H7 (cell line): ENCODE results near the gene METAP1. TPM values are rescaled to one million over a fixed set of nuclear protein-coding genes. Genes with fewer than 3 reads are reported as not detected.
"Not testable (repeated sequence)": the region's sequence is repeated elsewhere in the genome, so short reads cannot be mapped to it uniquely, and the experiment has no call there.

Experiments
- DNase-seq: peaks from one replicate; pipeline ENCODE4 v3.0.0; 2012
- H3K27me3 ChIP-seq: 2 replicates; pipeline ENCODE4 v1.6.0; 2011; ENCODE audit warnings: mild to moderate bottlenecking, low read length; ENCODE audit not compliant: control insufficient read depth, insufficient read depth
- H3K36me3 ChIP-seq: replicated peaks from 2 replicates; pipeline ENCODE4 v1.5.1; 2011; ENCODE audit warnings: low read length; ENCODE audit not compliant: control insufficient read depth, insufficient read depth
- H3K4me3 ChIP-seq: 2 replicates; pipeline ENCODE4 v1.5.1; 2011; ENCODE audit warnings: low read depth, mild to moderate bottlenecking, control low read depth, low read length, moderate library complexity; ENCODE audit not compliant: insufficient read depth
- total RNA-seq: library from RNA; depleted of rRNA; stranded (reverse); fragments of >200 nt; shearing (Covaris generic); gene quantifications from 2 replicates; pipeline ENCODE4 v1.2.3, GENCODE V29; 2014

Gene METAP1
- total RNA-seq, 1 experiment from 2014 or later: 94.4 TPM

GRCh38 chr4:99022566-99022965 lies 27.0 kb downstream of the METAP1 start:
- Histone ChIP-seq H3K27me3 (no peaks in the 10 kb centered on the region), H3K4me3 (peak overlapping the region; percentile 24; the same call in 1 of the 2 replicates), H3K36me3 (no peaks in the 10 kb centered on the region)
- no peak for DNase-seq

- not testable (repeated sequence) for H3K27me3 ChIP-seq, DNase-seq, H3K4me3 ChIP-seq, H3K36me3 ChIP-seq
These were observed 28.3 kb downstream of the METAP1 start for GRCh38 chr4:99023800-99024251.

DNA sequence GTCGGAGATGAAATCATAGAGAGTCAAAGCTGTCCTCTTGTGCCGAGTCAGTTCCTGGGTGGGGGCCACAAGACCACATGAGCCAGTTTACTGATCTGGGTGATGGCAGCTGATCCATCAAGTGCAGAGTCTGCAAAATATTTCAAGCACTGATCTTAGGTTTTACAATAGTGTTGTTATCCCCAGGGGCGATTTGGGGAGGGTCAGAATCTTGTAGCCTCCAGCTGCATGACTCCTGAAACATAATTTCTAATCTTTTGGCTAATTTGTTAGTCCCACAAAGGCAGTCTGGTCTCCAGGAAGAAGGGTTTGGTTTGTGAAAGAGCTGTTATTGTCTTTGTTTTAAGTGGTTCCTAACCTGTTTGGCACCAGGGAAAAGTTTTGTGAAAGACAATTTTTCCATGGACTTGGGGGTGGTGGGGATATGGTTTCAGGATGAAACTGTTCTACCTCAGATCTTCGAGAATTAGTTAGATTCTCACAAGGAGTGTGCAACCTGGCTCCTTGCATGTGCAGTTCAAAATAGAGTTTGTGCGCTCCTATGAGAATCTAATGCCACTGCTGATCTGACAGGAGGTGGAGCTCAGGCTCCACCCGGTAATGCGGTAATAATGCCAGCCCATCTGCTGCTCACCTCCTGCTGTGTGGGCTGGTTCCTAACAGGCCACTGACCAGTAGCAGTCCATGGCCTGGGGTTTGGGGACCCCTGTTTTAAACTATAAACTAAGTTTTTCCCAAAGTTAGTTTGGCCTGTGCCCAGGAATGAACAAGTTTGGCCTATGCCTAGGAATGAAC lies 29.2 kb downstream of the METAP1 start:
- Histone ChIP-seq H3K4me3 (no peak overlapping the region), H3K27me3 (no peaks in the 10 kb centered on the region), H3K36me3 (no peaks in the 10 kb centered on the region)
- no peak for DNase-seq

DNA sequence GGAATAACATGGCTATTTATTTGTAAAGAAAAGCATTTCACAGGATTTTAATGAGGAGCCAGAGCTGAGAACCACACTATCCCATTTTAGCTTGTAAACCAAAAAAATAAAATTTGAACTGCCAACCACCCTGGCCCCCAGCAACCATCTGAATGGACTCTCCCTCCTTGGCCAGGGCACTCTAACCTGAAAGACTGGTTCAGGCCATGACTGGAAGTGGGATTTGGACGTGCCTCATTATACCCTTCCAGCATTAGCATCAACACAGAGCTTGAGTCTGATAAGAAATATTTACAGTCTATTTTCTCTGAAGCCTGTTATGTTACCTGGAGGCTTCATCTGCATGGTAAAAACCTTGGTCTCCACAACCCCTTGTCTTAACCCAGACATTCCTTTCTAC lies 30.0 kb downstream of the METAP1 start:
- no peaks in the 10 kb centered on the region for H3K27me3 ChIP-seq
- no peak overlapping the region for H3K4me3 ChIP-seq
- no peaks in the 10 kb centered on the region for H3K36me3 ChIP-seq
- no peak for DNase-seq

DNA sequence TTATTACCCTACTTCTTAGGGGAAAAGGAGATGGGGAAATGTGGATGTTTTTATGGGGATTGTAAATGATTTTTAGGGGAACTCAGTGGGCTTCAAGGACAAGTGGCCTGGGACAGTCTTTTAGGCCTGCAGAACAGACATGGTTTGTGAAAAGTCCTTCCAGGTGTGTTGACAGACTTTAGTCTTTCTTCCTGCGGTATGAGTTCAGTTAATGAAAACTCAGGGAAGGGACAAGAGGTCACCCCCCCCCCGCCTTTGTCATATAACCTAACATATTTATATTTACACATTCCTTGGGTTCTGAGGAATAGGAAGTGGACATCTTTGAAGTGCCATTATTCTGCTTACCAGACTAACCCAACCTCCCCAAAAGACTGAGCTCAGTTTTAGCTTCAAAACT lies 31.8 kb downstream of the METAP1 start:
- Histone ChIP-seq H3K36me3 (no peaks in the 10 kb centered on the region), H3K27me3 (no peaks in the 10 kb centered on the region), H3K4me3 (no peak overlapping the region)
- no peak for DNase-seq

DNA sequence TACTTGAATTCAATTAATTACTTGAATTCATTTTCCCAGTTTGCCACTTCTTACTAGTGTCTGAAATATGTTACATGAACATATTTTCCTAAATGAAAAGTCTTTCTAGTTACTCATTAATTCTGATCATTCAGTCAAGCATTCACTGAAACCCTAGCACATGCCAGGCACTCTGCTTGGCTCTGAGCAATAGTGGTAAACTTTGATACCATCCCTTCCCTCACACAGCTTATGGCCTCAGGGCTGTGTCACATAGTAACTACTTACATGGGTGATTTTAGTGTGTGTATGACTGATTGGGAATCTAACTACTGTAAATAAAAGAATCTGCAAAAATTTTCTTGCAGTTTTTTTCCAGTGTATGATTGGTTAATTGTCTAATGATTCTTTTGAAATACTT lies 32.7 kb downstream of the METAP1 start:
- no peaks in the 10 kb centered on the region for H3K36me3 ChIP-seq
- no peak for DNase-seq
- H3K4me3 ChIP-seq: no peak overlapping the region
- no peaks in the 10 kb centered on the region for H3K27me3 ChIP-seq

DNA sequence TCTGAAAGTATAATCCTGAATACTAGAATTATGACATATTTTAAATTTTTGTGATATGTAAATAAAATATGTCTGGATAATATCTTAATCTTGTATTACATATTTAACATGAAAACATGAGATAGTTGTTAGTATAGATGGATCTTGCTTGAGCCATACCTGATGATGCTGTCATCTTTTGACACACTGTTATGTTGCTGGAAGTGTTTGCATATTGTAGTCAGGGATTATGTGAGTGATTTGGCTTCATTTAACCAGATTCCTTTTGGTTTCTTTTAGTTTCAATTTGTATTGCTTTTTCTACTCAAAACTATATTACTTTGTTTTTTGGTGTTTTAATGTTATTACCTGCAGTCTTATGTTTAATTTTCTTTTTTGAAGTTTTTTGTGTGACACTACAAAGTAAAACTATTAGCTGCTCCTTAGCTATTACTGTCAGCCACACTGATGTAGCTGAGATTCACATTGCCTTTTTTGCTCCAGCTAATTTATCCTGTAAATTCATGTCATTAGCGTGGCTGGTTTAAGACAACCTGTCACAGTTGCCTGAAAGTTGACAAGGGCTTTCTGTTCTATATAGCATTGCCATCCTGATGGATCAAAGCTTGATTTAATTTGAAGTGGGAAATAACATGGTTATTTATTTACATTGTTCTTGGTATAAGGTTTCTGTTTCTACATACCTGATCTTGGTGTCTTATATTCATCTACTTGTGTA lies 33.7 kb downstream of the METAP1 start:
- Histone ChIP-seq H3K36me3 (no peaks in the 10 kb centered on the region), H3K4me3 (no peak overlapping the region), H3K27me3 (no peaks in the 10 kb centered on the region)
- no peak for DNase-seq

GRCh38 chr4:99029852-99030251 lies 34.3 kb downstream of the METAP1 start:
- Histone ChIP-seq H3K27me3 (no peaks in the 10 kb centered on the region), H3K36me3 (no peaks in the 10 kb centered on the region), H3K4me3 (no peak overlapping the region)
- DNase-seq: no peak

- Histone ChIP-seq H3K27me3 (no peaks in the 10 kb centered on the region), H3K36me3 (no peaks in the 10 kb centered on the region; the same call in 1 of the 2 replicates), H3K4me3 (no peak overlapping the region)
- DNase-seq: no peak
These were observed 38.4 kb downstream of the METAP1 start for GRCh38 chr4:99033956-99034355.

- no peaks in the 10 kb centered on the region; the same call in 1 of the 2 replicates for H3K36me3 ChIP-seq
These were observed 42.7 kb downstream of the METAP1 start for GRCh38 chr4:99038213-99038612.

DNA sequence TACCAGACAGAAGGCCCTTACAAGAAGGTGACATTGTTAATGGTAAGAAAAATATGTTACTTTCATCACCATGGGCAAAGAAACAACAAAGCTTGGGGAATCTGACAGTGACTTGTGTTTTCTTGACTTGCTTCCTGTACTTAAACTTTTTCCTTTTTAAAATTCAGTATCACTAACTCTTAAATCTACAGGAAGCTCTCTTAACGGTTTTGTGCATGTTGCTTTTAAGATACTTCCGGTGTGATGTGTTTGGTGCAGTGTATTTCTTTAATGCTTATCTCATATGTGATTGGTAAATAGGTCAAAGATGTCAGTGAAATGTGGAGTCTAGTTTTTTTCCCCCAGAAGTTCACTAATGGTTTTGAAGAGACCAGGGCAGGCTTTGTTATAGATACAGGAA lies 47.8 kb downstream of the METAP1 start:
- DNase-seq: no peak
- Histone ChIP-seq H3K36me3 (peaks cover 2% of the 10 kb centered on the region), H3K4me3 (no peak overlapping the region), H3K27me3 (no peaks in the 10 kb centered on the region)

More at GRCh38 chr4:99038213-99038612, 42.7 kb downstream of the METAP1 start:
- H3K27me3 ChIP-seq: no peaks in the 10 kb centered on the region
- DNase-seq: no peak
- H3K4me3 ChIP-seq: no peak overlapping the region

GRCh38 chr4:99047710-99048109 lies 52.2 kb downstream of the METAP1 start:
- no peaks in the 10 kb centered on the region for H3K27me3 ChIP-seq
- H3K36me3 ChIP-seq: peaks cover 16% of the 10 kb centered on the region
- no peak overlapping the region for H3K4me3 ChIP-seq
- no peak for DNase-seq

GRCh38 chr4:99052902-99053301 lies 57.4 kb downstream of the METAP1 start:
- Histone ChIP-seq H3K4me3 (no peak overlapping the region), H3K36me3 (peaks cover 18% of the 10 kb centered on the region), H3K27me3 (no peaks in the 10 kb centered on the region)
- no peak for DNase-seq

DNA sequence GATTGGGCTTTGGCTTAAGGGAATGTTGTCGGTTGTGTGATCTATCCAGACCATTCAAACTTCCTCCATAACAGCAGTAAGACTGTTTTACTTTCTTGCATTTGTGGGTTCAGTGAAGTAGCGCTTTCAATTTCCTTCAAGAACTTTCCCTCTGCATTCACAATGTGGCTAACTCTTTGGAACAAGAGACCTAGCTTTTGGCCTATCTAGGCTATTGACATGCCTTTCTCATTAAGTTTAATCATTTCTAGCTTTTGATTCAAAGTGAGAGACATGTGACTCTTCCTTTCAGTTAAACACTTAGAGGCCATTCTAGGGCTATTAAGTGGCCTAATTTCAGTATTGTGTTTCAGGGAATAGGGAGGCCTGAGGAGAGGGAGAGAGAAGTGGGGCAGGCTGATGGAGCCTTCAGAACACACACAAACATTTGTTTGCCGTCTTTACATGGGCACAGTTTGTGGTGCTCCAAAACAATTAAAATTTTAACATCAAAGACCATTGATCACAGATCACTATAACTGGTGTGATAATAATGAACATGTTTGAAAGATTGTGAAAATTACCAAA lies 59.0 kb downstream of the METAP1 start:
- H3K36me3 ChIP-seq: peaks cover 12% of the 10 kb centered on the region
- no peaks in the 10 kb centered on the region for H3K27me3 ChIP-seq

DNA sequence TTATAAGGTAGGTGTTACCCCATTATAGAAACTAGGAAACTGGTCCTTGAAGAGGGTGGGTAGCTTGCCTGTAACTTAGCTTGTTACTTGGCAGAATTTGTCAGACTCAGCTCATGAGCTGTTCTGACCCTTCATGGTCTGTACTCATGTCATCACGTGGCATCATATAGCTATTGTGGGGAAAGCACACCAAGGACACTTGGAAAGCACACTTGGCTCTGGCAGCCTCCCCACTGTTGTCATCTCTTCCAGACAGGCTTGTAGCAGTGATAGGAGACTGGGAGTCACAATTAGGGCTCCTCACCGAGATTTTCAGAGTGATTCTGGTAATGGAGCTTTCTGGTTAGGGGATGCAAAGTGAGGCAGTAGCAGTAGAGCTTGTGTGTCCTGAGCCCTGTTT lies 62.7 kb downstream of the METAP1 start:
- no peak overlapping the region for H3K4me3 ChIP-seq
- H3K27me3 ChIP-seq: no peaks in the 10 kb centered on the region
- H3K36me3 ChIP-seq: peaks cover 6% of the 10 kb centered on the region
- DNase-seq: no peak

More for the DNA sequence above, 59.0 kb downstream of the METAP1 start:
- DNase-seq: no peak
- no peak overlapping the region for H3K4me3 ChIP-seq
